Trophoblast cell (in vitro differentiated cells and primary cell): ENCODE results near the gene OCSTAMP.

Experiments used
- DNase-seq, 2 donors: peaks; one replicate each; pipeline ENCODE4 v3.0.0-alpha.2; 2016
- H2AFZ ChIP-seq: 2 replicates; pipeline ENCODE4 v1.6.1; 2013; ENCODE audit warnings: low read length, moderate library complexity, mild to moderate bottlenecking; ENCODE audit not compliant: insufficient read depth, poor library complexity
- H2AK5ac ChIP-seq: 2 replicates; pipeline ENCODE4 v1.6.1; 2013; ENCODE audit warnings: mild to moderate bottlenecking, low read length
- H2BK120ac ChIP-seq: 2 replicates; pipeline ENCODE4 v1.6.1; 2013; ENCODE audit warnings: low read length, mild to moderate bottlenecking, moderate library complexity; ENCODE audit not compliant: insufficient read depth, poor library complexity
- H2BK12ac ChIP-seq: 2 replicates; pipeline ENCODE4 v1.6.1; 2013; ENCODE audit warnings: mild to moderate bottlenecking, low read length, moderate library complexity
- H2BK5ac ChIP-seq: 2 replicates; pipeline ENCODE4 v1.6.1; 2013; ENCODE audit warnings: low read length, low read depth, moderate library complexity, mild to moderate bottlenecking; ENCODE audit not compliant: poor library complexity
- H3K14ac ChIP-seq: 2 replicates; pipeline ENCODE4 v1.6.1; 2013; ENCODE audit warnings: mild to moderate bottlenecking, low read length
- H3K18ac ChIP-seq: 2 replicates; pipeline ENCODE4 v1.6.1; 2013; ENCODE audit warnings: mild to moderate bottlenecking, low read length
- H3K23ac ChIP-seq: 2 replicates; pipeline ENCODE4 v1.6.1; 2013; ENCODE audit warnings: low read length
- H3K27ac ChIP-seq: 2 replicates; pipeline ENCODE4 v1.5.1; 2013; ENCODE audit warnings: low read depth, mild to moderate bottlenecking, inconsistent platforms, low read length, moderate library complexity
- H3K27me3 ChIP-seq: 2 replicates; pipeline ENCODE4 v1.6.1; 2013; ENCODE audit warnings: inconsistent platforms, mild to moderate bottlenecking, low read length, moderate library complexity; ENCODE audit not compliant: insufficient read depth
- H3K36me3 ChIP-seq, 2 experiments: 1 replicate in 1 of 2; 2 replicates in 1 of 2; pipeline ENCODE4 v1.6.1; 2013; ENCODE audit warnings: low read length in 2 of 2, mild to moderate bottlenecking in 2 of 2, moderate library complexity in 1 of 2; ENCODE audit not compliant: insufficient read depth in 2 of 2, control insufficient read depth in 1 of 2
- H3K4ac ChIP-seq: 2 replicates; pipeline ENCODE4 v1.6.1; 2013; ENCODE audit warnings: low read depth, mild to moderate bottlenecking, low read length, moderate library complexity
- H3K4me1 ChIP-seq, 2 experiments: 1 replicate in 1 of 2; 2 replicates in 1 of 2; pipeline ENCODE4 v1.6.1; 2013; ENCODE audit warnings: low read length in 2 of 2, mild to moderate bottlenecking in 2 of 2, moderate library complexity in 1 of 2; ENCODE audit not compliant: insufficient read depth in 2 of 2, control insufficient read depth in 1 of 2
- H3K4me2 ChIP-seq: 2 replicates; pipeline ENCODE4 v1.6.1; 2013; ENCODE audit warnings: inconsistent platforms, mild to moderate bottlenecking, low read length, moderate library complexity
- H3K4me3 ChIP-seq: 2 replicates; pipeline ENCODE4 v1.5.1; 2013; ENCODE audit warnings: mild to moderate bottlenecking, low read depth, low read length, inconsistent platforms
- H3K79me1 ChIP-seq: one replicate; pipeline ENCODE4 v1.6.1; 2013; ENCODE audit warnings: low read length
- H3K79me2 ChIP-seq: 2 replicates; pipeline ENCODE4 v1.6.1; 2013; ENCODE audit warnings: low read length, mild to moderate bottlenecking; ENCODE audit not compliant: control insufficient read depth, insufficient read depth, poor library complexity
- H3K9ac ChIP-seq: 2 replicates; pipeline ENCODE4 v1.6.1; 2013; ENCODE audit warnings: mild to moderate bottlenecking, low read length
- H3K9me3 ChIP-seq: 2 replicates; pipeline ENCODE4 v1.6.1; 2013; ENCODE audit warnings: low read depth, mild to moderate bottlenecking, control low read depth, inconsistent platforms, low read length; ENCODE audit not compliant: insufficient read depth
- H4K12ac ChIP-seq: 2 replicates; pipeline ENCODE4 v1.6.1; 2013; ENCODE audit warnings: low read depth, mild to moderate bottlenecking, low read length, moderate library complexity
- H4K8ac ChIP-seq: 2 replicates; pipeline ENCODE4 v1.6.1; 2013; ENCODE audit warnings: low read depth, mild to moderate bottlenecking, low read length, moderate library complexity
- H4K91ac ChIP-seq: one replicate; pipeline ENCODE4 v1.6.1; 2013; ENCODE audit warnings: low read depth, mild to moderate bottlenecking, low read length, moderate library complexity
- WGBS: extraction: QIAGEN DNeasy Blood & Tissue Kit; methylation state at CpG from one replicate; pipeline ENCODE4 v1.1.7; 2013; ENCODE audit warnings: missing lambda C conversion rate; ENCODE audit not compliant: insufficient read length, insufficient coverage; ENCODE audit errors: extremely low coverage; 5-methylcytosine and 5-hydroxymethylcytosine counted together

OCSTAMP gene

DNA sequence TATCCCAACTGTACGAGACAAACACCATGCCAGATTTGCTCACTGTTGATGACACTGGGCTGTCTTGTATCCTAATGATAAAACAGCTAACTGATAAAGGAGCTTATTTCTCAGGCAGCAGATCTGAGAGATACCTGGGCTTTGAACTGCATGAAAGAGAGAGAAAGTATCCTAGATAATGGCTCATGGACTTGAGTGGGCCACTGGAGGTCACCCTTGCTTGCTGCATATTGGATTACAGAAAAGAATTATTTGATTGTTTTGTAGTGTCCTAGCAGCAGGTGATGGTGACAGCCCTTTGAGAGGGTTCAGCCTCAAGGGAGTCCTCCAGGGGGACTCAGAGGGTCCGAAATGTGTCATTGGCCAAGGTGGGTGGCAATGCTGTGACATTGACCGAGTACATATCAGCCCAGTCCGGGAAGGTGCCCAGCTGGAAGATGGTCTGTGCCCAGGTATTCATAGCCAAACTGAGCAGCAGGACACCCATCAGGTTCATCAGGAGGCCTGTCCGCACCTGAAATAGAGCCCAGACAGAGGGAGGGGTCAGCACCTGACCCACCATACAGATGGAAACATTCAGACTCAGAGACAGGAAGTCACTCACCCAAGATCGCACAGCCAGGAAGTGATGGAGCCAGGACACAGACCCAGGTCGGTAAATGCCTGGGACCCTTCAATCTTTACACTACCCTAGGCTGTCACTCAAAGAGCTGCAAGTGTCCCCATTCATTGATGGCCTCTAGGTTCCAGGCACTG is 9.4 kb upstream of the OCSTAMP start:
- Histone ChIP-seq H4K12ac (no peak overlapping the region), H3K23ac (no peak overlapping the region), H3K14ac (no peak overlapping the region), H3K27me3 (no peaks in the 10 kb centered on the region), H3K79me1 (no peaks in the 10 kb centered on the region), H2AFZ (no peak overlapping the region), H3K79me2 (no peaks in the 10 kb centered on the region), H2AK5ac (no peak overlapping the region), H3K27ac (no peak overlapping the region), H2BK120ac (no peak overlapping the region), H3K36me3 (no peaks in the 10 kb centered on the region), H3K4me3 (no peak overlapping the region), H4K91ac (no peak overlapping the region), H3K9me3 (no peaks in the 10 kb centered on the region), H3K4me1 (peaks cover 11 to 14% of the 10 kb centered on the region in 2 experiments), H2BK12ac (no peak overlapping the region), H2BK5ac (no peak overlapping the region), H3K4me2 (no peak overlapping the region), H3K9ac (no peak overlapping the region), H3K4ac (no peak overlapping the region), H4K8ac (no peak overlapping the region), H3K18ac (no peak overlapping the region)
- WGBS = no CpG with 5 or more reads among the region's 7 CpGs
- DNase-seq = no peak

- no CpG with 5 or more reads among the region's 3 CpGs for WGBS
- Histone ChIP-seq H3K9ac (no peak overlapping the region), H3K27ac (no peak overlapping the region), H2BK120ac (no peak overlapping the region), H2AFZ (no peak overlapping the region), H3K79me1 (no peaks in the 10 kb centered on the region), H3K27me3 (no peaks in the 10 kb centered on the region), H2BK5ac (no peak overlapping the region), H2BK12ac (no peak overlapping the region), H3K18ac (no peak overlapping the region), H3K36me3 (no peaks in the 10 kb centered on the region), H3K4ac (no peak overlapping the region), H4K12ac (no peak overlapping the region), H3K4me2 (no peak overlapping the region), H3K4me1 (peaks cover 7 to 10% of the 10 kb centered on the region in 2 experiments), H3K4me3 (no peak overlapping the region), H4K91ac (no peak overlapping the region), H3K14ac (no peak overlapping the region), H3K79me2 (no peaks in the 10 kb centered on the region), H3K23ac (no peak overlapping the region), H2AK5ac (no peak overlapping the region), H4K8ac (no peak overlapping the region), H3K9me3 (no peaks in the 10 kb centered on the region)
- no peak for DNase-seq
Measured at GRCh38 chr20:46559001-46559400, 8.5 kb upstream of the OCSTAMP start.

DNA sequence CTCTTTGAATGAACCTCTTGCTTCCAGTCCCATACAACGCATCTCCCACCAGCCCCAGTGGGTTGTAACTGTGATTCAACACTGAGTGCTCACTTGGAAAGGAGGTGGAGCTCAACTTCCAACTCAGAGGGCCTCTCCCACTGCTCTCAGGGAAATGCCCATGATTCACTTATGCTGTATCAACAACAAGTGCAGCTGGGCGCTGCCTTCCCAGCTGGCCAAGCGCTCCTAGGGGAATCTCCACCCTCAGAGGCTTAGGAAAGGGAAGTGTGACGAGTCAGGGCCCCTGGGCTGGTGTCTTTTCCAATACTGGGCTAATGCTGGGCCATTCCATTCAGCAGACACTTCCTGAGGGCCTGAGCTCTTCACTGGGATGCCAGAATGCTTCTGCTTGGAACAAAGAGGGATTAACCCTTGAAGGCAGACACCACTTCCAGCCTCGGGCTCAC is 8.1 kb upstream of the OCSTAMP start:
- peak; percentile 18 to 42 for DNase-seq
- no peak overlapping the region for H4K91ac ChIP-seq
- no peak overlapping the region for H3K9ac ChIP-seq
- H2AK5ac ChIP-seq = no peak overlapping the region
- H3K4me3 ChIP-seq = no peak overlapping the region
- H4K12ac ChIP-seq = no peak overlapping the region
- no peak overlapping the region for H3K4ac ChIP-seq
- H2AFZ ChIP-seq = no peak overlapping the region
- no peaks in the 10 kb centered on the region for H3K9me3 ChIP-seq
- H3K23ac ChIP-seq = no peak overlapping the region
- H2BK5ac ChIP-seq = no peak overlapping the region
- no CpG with 5 or more reads among the region's 5 CpGs for WGBS
- no peaks in the 10 kb centered on the region for H3K79me1 ChIP-seq
- H3K27me3 ChIP-seq = no peaks in the 10 kb centered on the region
- no peaks in the 10 kb centered on the region for H3K79me2 ChIP-seq
- no peak overlapping the region for H4K8ac ChIP-seq
- no peak overlapping the region for H3K4me2 ChIP-seq
- H3K18ac ChIP-seq = no peak overlapping the region
- no peak overlapping the region for H3K27ac ChIP-seq
- H2BK120ac ChIP-seq = no peak overlapping the region
- no peak overlapping the region for H2BK12ac ChIP-seq
- H3K4me1 ChIP-seq = peaks cover 4 to 5% of the 10 kb centered on the region in 2 experiments
- no peak overlapping the region for H3K14ac ChIP-seq
- H3K36me3 ChIP-seq = no peaks in the 10 kb centered on the region

DNA sequence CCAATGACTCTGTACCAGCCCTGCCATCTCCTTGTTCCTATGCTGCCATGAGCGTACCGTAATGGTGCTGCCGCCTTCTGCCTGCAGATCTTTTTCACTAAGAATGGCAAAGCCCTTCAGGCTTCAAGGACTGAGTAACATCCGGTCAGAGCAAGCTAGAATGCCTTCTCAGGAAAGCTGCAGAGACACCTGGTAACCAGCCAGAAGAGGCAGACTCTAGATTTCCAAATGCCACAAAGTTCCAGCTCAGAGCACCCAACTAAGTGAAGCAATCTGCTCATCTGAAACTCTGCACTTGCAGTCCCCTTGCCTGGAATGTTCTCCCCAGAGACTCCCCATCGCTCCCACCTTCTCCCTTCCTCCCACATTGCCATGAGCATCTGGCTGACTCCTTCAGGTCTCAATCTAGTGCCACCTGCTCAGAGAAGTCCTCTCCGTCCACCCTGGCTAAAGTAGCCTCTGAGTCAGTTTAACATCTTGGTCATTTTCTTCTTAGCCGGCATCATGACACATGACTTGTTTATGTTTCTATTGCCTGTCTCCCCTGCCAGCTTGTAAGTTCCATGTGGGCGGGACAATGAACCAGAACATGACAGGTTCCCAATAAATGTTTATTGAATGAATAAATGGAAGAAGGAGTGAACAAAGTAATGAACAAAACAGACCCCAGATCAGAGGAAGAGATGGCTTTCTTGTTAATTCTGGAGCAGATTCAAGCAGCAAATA is 6.9 kb upstream of the OCSTAMP start:
- Histone ChIP-seq H4K12ac (no peak overlapping the region), H3K4ac (no peak overlapping the region), H4K91ac (no peak overlapping the region), H3K4me1 (peaks cover 2 to 8% of the 10 kb centered on the region in 2 experiments), H4K8ac (no peak overlapping the region), H3K36me3 (no peaks in the 10 kb centered on the region), H2AK5ac (no peak overlapping the region), H3K23ac (no peak overlapping the region), H3K9ac (no peak overlapping the region), H3K79me2 (no peaks in the 10 kb centered on the region), H2BK120ac (no peak overlapping the region), H2BK12ac (no peak overlapping the region), H3K18ac (no peak overlapping the region), H2BK5ac (no peak overlapping the region), H3K4me2 (no peak overlapping the region), H3K4me3 (no peak overlapping the region), H3K9me3 (no peaks in the 10 kb centered on the region), H3K79me1 (peaks cover 2% of the 10 kb centered on the region), H3K14ac (no peak overlapping the region), H2AFZ (no peak overlapping the region), H3K27me3 (no peaks in the 10 kb centered on the region), H3K27ac (no peak overlapping the region)
- WGBS = no CpG with 5 or more reads among the region's 8 CpGs
- DNase-seq = no peak
